ENCODE data around the gene PYGB.

The PYGB gene

DNA sequence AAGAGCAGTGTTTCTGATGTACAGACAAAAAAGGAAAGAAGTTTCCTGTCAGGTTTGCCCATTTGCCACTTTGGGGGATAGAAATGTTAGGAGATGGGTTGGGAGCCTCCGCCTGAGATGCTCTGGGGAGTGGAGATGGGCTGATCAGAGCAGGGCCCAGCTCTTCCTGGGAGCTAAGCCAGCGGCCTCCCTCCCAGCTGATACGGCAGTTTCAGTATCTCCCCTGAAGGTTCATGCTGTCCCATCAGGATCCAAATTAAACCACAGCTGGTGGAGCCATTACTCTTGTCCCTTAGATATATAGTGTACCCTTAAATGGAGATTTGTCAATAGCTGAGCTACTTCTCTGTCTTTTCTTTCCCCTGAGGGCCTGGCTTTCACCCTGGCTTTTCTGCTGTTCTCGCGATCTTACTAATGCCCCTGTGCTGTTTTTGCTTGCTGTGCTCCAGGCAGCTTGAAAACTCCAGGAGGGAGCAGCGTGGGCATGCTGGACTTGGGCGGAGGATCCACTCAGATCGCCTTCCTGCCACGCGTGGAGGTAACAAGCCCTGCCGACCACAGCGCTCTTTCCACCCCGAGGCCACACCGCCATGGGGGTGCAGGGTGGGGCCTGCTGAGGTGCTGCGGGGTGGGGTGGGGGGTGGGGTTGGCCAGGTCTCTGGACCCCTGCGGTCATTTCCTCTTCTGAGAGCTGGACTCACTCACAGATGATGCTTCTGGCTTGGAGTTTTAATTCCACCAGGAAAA, 31.5 kb upstream of the PYGB start:
- DNase-seq = no peak

- DNase-seq = no peak
Observed at GRCh38 chr20:25217161-25218108, 30.4 kb upstream of the PYGB start.

DNA sequence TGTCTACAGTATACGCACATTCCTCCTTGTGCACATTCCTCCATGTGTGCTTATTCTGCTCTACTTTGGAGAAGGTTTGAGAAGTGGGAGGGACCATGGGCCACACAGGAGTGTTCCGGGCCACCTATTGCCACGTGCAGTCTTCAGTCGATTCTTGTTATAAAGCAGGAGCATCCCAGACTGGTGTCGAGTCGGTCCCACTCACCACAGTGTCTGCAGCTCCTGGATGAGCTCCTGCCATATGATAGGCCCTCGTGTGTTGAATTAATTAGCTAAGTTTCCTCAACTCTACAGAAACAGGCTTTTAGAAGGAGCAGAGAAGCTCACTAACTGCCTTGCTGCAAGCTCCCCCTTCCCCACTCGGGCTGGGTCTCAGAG, 29.8 kb upstream of the PYGB start:
- no peak for DNase-seq

DNA sequence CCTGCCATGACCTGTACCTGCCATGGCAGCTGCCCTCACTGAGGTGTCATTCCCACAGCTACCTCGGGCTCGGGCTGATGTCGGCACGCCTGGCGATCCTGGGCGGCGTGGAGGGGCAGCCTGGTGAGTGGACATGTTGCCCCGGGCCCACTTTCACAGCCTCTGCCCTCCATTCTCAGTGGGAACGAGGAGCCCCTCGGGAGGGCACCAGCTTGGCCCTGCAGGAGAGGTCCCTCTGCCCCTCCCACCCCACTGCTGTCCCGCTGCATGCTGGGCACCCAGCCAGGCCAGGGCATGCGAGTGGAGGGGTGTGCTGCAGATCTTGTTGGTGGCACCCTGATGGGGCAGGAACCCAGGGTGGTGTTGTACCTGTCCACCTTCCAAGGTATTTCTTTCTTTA, 29.4 kb upstream of the PYGB start:
- DNase-seq = no peak

DNA sequence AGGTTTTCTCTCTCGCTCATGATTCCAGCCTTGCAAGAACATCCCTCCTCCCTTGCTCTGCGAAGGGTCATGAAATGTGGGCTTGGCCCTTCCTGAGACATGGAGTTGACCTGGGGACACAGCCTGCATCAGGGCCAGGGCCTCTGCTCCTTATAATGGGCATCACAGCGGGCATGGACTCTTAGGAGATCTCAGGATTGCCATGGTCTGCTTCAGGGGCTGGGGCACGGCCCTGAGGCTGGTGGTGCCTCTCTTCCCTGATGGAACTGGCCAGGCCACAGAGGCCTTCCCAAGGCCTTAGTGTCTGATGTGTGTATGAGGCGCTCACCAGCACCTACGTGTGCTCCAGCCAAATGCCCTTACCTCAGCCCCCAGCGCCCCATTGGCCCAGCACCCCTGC, 28.5 kb upstream of the PYGB start:
- DNase-seq = no peak

DNA sequence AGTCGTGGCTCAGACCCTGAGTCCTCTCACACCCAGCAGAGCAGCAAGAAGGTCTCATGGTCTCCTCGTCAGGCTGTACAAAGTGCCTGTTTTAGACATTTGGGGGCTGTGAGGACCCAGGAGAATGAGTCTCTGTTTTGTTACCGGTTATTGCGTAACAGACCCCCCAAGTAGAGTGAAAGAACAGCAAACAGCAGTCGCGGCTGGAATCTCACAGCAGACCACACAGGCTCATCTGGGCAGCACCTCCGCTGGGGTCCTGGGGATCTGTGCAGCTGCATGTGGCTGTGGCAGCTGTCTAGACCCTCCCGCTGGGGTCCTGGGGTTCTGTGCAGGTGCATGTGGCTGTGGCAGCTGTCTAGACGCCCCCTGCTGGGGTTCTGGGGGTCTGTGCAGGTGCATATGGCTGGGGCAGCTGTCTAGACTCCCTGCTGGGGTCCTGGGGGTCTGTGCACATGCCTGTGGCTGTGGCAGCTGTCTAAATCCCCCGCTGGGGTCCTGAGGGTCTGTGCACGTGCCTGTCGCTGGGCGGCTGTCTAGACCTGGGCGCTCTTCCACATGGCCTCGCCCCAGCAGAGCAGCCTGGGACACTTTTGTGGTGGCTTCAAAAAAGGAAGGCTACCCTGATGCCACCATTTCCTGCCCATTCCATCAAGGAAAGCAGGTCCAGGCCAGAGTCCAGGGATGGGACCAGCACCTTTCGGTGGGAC, 27.7 kb upstream of the PYGB start:
- DNase-seq = no peak

DNA sequence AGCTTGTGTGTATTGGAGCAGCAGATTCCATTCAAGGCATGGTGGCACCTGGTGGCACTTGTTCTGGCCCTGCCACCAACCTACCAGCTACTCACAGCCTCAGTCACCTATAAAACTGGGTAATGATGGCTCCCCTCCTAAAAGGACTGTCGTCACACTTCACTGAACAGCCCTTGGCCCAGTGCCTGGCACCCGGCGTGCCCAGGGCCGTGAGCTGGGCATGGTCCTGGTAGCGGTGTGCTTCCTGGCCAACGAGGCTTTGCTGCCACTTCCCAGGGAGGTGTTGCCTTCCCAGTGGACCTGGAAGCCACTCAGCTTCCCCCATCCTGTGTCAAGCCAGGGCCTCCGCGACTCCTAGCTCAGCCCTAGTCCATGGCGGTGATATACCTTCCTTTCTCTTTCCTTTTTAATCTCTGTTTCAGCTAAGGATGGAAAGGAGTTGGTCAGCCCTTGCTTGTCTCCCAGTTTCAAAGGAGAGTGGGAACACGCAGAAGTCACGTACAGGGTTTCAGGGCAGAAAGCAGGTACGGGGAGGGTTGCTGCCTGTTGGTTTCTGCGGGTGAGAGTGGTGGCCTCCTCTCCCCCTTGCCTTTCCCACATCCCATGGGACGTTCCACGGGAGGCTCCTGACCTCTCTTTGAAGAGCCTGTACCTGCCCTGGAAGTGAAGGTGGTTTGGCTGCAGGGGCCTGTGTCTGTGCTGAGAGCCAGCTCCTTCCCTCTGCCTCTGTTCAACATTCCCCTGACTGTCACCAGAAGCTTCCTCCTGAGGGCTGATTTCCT, 26.9 kb upstream of the PYGB start:
- DNase-seq = no peak

- no peak for DNase-seq
Observed at GRCh38 chr20:25221592-25222460, 26.1 kb upstream of the PYGB start.

DNA sequence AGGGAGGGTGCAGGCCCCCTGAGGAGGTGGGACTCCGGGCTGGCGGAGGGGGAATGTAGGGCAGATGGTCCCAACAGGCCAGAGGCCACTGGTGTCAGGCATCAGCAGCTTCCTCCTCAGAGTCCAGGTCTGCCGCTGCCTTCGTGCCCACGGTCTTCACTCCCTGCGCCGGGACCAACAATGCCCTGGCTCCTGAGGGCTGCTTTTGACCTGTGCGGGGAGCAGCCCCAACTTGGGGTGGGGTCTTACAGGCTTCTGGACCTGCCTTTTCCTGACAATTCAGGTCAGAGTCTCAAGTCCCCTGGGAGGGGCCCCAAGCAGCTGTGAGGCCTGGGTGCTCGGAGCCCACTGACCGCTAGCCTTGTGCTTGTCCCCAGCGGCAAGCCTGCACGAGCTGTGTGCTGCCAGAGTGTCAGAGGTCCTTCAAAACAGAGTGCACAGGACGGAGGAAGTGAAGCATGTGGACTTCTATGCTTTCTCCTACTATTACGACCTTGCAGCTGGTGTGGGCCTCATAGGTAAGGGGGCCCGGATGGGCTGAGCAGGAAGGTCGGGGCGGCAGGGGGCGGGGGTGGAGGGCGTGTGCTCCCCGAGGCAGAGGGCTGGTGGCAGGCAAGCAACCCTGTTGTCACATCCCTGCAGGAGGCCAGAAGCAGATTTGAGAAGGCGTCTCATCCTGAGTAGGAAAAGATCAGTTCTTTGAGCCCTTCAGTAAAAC, 25.3 kb upstream of the PYGB start:
- no peak for DNase-seq

- no peak for DNase-seq
Observed at GRCh38 chr20:25223179-25223661, 24.7 kb upstream of the PYGB start.

- no peak for DNase-seq
Observed at GRCh38 chr20:25223765-25224720, 23.8 kb upstream of the PYGB start.

GRCh38 chr20:25224941-25225340, 22.9 kb upstream of the PYGB start:
- no peak for DNase-seq

- no peak for DNase-seq
Observed at GRCh38 chr20:25225642-25226432, 22.0 kb upstream of the PYGB start.

- no peak for DNase-seq
Observed at GRCh38 chr20:25226433-25227316, 21.2 kb upstream of the PYGB start.

- no peak for DNase-seq
Observed at GRCh38 chr20:25227317-25227831, 20.5 kb upstream of the PYGB start.

DNA sequence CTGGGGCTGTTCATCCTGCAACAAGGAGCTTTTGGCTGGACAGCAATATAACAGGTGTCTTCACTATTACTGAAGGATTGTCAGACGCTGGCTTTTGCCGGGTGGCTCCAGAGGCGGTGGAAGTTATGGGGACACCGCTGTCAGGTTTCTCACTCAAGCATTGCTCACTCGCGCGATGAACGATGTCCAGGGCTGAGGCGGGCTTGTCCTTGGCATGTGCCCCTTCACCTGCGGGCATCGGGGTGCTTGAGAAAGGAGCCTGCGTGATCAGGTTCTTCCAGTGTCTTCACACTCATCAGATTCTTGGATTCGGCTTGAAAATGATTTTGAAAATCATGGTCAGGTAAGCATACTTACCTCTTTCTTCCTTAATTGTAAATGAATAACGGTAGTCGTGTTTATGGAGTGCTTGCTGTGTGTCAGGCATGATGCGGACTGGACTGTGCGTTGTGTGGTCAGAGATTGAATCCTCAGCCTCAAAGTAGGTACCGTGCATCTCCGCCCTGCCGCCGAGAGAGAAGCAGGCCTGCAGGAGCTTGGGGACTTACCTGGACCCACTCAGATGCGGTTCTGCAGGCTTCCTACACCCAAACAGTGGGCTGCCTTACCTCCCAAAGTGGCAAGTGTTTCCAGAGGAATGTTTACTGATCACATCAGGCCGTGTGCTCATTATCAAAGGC, 18.3 kb upstream of the PYGB start:
- no peak for DNase-seq
